MM.1S (cell line): Measurements from ENCODE around the gene DTYMK.

Experiments used
- DNase-seq: peaks from one replicate; pipeline ENCODE4 v3.0.0-alpha.2; 2015
- H2AFZ ChIP-seq: fragments of 300-600 bp; sonication (generic); 2 replicates; pipeline ENCODE4 v1.6.0; 2016; ENCODE audit warnings: antibody characterized with exemption, low read length
- H3F3A ChIP-seq: fragments of 300-600 bp; sonication (generic); 2 replicates; pipeline ENCODE4 v1.6.1; 2016; ENCODE audit warnings: mild to moderate bottlenecking, antibody characterized with exemption, low read length, moderate library complexity, mixed read lengths; ENCODE audit not compliant: insufficient read depth
- H3K27ac ChIP-seq: fragments of 300-600 bp; sonication (generic); 2 replicates; pipeline ENCODE4 v1.5.1; 2016; ENCODE audit warnings: mild to moderate bottlenecking, low read length
- H3K27me3 ChIP-seq: fragments of 300-600 bp; sonication (generic); replicated peaks from 2 replicates; pipeline ENCODE4 v1.6.0; 2016; ENCODE audit warnings: low read length; ENCODE audit not compliant: insufficient read depth
- H3K36me3 ChIP-seq: fragments of 300-600 bp; sonication (generic); replicated peaks from 2 replicates; pipeline ENCODE4 v1.6.1; 2016; ENCODE audit warnings: mild to moderate bottlenecking, low read length, mixed read lengths; ENCODE audit not compliant: insufficient read depth
- H3K4me1 ChIP-seq: fragments of 300-600 bp; sonication (generic); 2 replicates; pipeline ENCODE4 v1.6.1; 2016; ENCODE audit warnings: low read length, mixed read lengths
- H3K4me2 ChIP-seq: fragments of 300-600 bp; sonication (generic); 2 replicates; pipeline ENCODE4 v1.6.0; 2016; ENCODE audit warnings: low read depth, low read length
- H3K4me3 ChIP-seq: fragments of 300-600 bp; sonication (generic); 2 replicates; pipeline ENCODE4 v1.5.1; 2016; ENCODE audit warnings: low read length, mixed read lengths
- H3K79me2 ChIP-seq: fragments of 300-600 bp; sonication (generic); 2 replicates; pipeline ENCODE4 v1.6.1; 2016; ENCODE audit warnings: mixed run types, low read length, mixed read lengths
- H3K9ac ChIP-seq: fragments of 300-600 bp; sonication (generic); 2 replicates; pipeline ENCODE4 v1.6.1; 2016; ENCODE audit warnings: low read length, mixed read lengths
- H3K9me2 ChIP-seq: fragments of 300-600 bp; sonication (generic); replicated peaks from 2 replicates; pipeline ENCODE4 v1.6.1; 2016; ENCODE audit warnings: mild to moderate bottlenecking, low read length, mixed read lengths; ENCODE audit not compliant: insufficient read depth
- H3K9me3 ChIP-seq: fragments of 300-600 bp; sonication (generic); replicated peaks from 2 replicates; pipeline ENCODE4 v1.6.1; 2016; ENCODE audit warnings: mild to moderate bottlenecking, low read length, mixed read lengths; ENCODE audit not compliant: insufficient read depth
- H4K20me1 ChIP-seq: fragments of 300-600 bp; sonication (generic); 2 replicates; pipeline ENCODE4 v1.6.1; 2016; ENCODE audit warnings: mild to moderate bottlenecking, low read length, moderate library complexity, mixed read lengths; ENCODE audit not compliant: insufficient read depth
- EZH2 ChIP-seq: fragments of 300-600 bp; sonication (generic); optimal IDR thresholded peaks from 2 replicates; pipeline ENCODE3; 2017; ENCODE audit warnings: low read depth, mild to moderate bottlenecking, antibody characterized with exemption, low read length, mixed read lengths
- EZH2phosphoT487 ChIP-seq: fragments of 300-600 bp; sonication (generic); IDR thresholded peaks from 2 replicates; pipeline ENCODE4 v1.6.1; 2018; ENCODE audit warnings: antibody characterized with exemption, low read length
- TF ChIP-seq, protein P1 (sequence below): fragments of 300-600 bp; sonication (generic); IDR thresholded peaks from 2 replicates; pipeline ENCODE4 v1.5.1; 2016; ENCODE audit warnings: antibody characterized with exemption, low read length, mixed read lengths

The DTYMK gene

DNA sequence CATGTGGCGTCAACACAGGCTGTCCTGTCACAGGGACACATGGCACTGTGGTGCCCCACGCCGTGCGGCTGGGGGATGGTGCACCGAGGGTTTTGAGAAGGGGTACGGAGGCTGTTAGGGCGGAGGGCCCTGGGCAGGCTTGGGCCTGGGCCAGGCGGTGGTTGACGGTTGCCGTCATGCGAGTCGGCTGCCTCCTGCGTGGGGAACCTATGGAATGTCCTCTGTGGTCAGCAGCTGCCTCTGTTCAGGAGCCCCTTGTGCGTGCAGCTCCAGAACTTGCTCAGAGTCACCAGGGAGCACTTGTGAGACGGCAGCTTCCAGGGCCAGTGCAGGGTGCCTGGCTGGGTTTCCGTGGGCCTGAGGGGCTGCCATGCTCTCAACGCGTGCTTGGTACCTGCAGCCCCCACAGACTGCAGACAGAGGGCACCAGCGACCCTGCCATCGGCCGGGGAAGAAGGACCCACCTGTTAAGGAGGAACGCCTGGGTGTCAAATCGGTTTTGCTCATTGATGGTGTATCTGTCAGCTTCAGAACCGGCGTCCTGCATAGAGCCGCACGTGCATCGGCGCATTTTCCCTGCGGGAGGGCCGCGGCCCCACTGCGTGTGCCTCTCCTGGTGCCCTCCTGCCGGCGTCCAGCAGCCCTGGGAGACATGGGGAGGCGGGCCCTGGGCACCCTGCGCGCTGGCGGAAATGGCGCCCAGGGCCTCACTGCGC, 37.8 kb upstream of the DTYMK start:
- no peak overlapping the region for H3K4me2 ChIP-seq
- no peaks in the 10 kb centered on the region for H3K36me3 ChIP-seq
- no peaks in the 10 kb centered on the region for H3K9me3 ChIP-seq
- H3K79me2 ChIP-seq: no peaks in the 10 kb centered on the region
- TF ChIP-seq EZH2 (no peak), EZH2phosphoT487 (no peak)
- TF ChIP-seq, protein P1, sequence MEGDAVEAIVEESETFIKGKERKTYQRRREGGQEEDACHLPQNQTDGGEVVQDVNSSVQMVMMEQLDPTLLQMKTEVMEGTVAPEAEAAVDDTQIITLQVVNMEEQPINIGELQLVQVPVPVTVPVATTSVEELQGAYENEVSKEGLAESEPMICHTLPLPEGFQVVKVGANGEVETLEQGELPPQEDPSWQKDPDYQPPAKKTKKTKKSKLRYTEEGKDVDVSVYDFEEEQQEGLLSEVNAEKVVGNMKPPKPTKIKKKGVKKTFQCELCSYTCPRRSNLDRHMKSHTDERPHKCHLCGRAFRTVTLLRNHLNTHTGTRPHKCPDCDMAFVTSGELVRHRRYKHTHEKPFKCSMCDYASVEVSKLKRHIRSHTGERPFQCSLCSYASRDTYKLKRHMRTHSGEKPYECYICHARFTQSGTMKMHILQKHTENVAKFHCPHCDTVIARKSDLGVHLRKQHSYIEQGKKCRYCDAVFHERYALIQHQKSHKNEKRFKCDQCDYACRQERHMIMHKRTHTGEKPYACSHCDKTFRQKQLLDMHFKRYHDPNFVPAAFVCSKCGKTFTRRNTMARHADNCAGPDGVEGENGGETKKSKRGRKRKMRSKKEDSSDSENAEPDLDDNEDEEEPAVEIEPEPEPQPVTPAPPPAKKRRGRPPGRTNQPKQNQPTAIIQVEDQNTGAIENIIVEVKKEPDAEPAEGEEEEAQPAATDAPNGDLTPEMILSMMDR: no peak
- no peak overlapping the region for H3K27ac ChIP-seq
- no peaks in the 10 kb centered on the region for H3K4me1 ChIP-seq
- DNase-seq: no peak
- H2AFZ ChIP-seq: no peak overlapping the region
- no peak overlapping the region for H3K9ac ChIP-seq
- no peaks in the 10 kb centered on the region for H3K9me2 ChIP-seq
- H3K4me3 ChIP-seq: no peak overlapping the region
- no peaks in the 10 kb centered on the region for H4K20me1 ChIP-seq
- no peaks in the 10 kb centered on the region for H3F3A ChIP-seq
- no peaks in the 10 kb centered on the region for H3K27me3 ChIP-seq

DNA sequence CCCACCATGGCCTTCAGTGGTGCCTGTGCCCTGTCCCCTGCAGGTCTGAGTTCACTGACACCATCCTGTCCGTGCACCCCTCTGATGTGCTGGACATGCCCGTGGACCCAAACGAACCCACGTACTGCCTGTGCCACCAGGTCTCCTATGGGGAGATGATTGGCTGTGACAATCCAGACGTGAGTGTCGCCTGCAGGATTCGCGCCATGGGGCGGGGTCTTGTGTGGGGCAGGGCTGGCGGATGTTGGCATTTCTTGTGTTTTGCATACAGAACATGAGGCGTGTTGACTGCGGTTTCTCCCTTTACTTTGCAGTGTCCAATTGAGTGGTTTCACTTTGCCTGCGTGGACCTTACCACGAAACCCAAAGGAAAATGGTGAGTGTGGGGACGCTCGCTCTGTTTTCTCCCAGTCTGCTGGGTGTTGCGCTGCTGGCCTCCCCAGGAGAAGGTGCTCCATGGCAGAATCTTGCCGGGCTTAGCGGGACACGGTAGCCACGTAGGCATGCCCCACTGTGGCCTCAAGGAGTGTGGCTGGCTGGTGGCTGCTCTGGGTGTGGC, 36.4 kb upstream of the DTYMK start:
- no peaks in the 10 kb centered on the region for H3K9me3 ChIP-seq
- TF ChIP-seq EZH2phosphoT487: no peak
- TF ChIP-seq EZH2: no peak
- TF ChIP-seq, protein P1: no peak
- no peaks in the 10 kb centered on the region for H3K36me3 ChIP-seq
- no peak overlapping the region for H2AFZ ChIP-seq
- H3K9me2 ChIP-seq: no peaks in the 10 kb centered on the region
- H3K27me3 ChIP-seq: no peaks in the 10 kb centered on the region
- H3K4me2 ChIP-seq: no peak overlapping the region
- no peak overlapping the region for H3K27ac ChIP-seq
- no peak overlapping the region for H3K4me3 ChIP-seq
- H4K20me1 ChIP-seq: no peaks in the 10 kb centered on the region
- H3F3A ChIP-seq: no peaks in the 10 kb centered on the region
- DNase-seq: no peak
- H3K79me2 ChIP-seq: no peaks in the 10 kb centered on the region
- H3K9ac ChIP-seq: no peak overlapping the region
- no peaks in the 10 kb centered on the region for H3K4me1 ChIP-seq

DNA sequence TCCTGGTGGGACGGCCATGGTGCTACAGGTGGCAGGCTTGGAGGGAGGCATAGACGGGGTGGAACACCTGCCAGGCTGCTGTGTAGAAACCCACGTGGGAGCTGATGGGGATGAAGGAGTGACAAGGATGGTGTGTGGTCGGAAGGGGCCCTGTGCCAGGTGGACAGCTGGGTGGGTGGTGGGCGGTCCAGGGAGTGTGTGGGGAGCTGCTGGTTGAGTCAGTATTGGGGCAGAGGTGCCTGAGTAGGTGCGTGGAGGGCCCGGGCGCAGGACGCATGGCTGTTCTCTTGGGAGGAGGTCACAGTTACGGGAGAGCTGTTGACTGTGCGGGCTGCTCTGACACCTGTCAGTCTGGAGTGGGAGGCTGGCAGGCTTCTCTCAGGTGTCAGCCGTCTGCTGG, 35.2 kb upstream of the DTYMK start:
- Histone ChIP-seq H3K9ac (no peak overlapping the region), H3F3A (no peaks in the 10 kb centered on the region), H3K4me1 (no peaks in the 10 kb centered on the region), H3K9me2 (no peaks in the 10 kb centered on the region), H3K36me3 (no peaks in the 10 kb centered on the region), H3K79me2 (no peaks in the 10 kb centered on the region), H3K27me3 (no peaks in the 10 kb centered on the region), H2AFZ (no peak overlapping the region), H3K4me3 (no peak overlapping the region), H3K9me3 (no peaks in the 10 kb centered on the region), H4K20me1 (no peaks in the 10 kb centered on the region), H3K4me2 (no peak overlapping the region), H3K27ac (no peak overlapping the region)
- TF ChIP-seq, protein P1: no peak
- TF ChIP-seq EZH2: no peak
- TF ChIP-seq EZH2phosphoT487: no peak
- DNase-seq: no peak
